HEK293 (cell line): ENCODE measurements around the gene MFAP3.

Experiments used
- CTCF ChIA-PET: fragments of 350-600 bp; formaldehyde crosslinking; extraction: SDS; loops from one replicate; lab custom pipeline; 2021; ENCODE audit warnings: antibody characterized with exemption; lab: Yijun Ruan, JAX
- POLR2A ChIA-PET: fragments of 300-600 bp; formaldehyde crosslinking; extraction: SDS; loops from one replicate; lab custom pipeline; 2020; ENCODE audit warnings: antibody characterized with exemption, inconsistent platforms; lab: Yijun Ruan, JAX
- H3K27ac ChIP-seq: fragments of 200-500 bp; sonication (Bioruptor generic); 2 replicates; pipeline ENCODE4 v1.5.1; 2014; ENCODE audit warnings: low read depth, low read length, control low read depth, inconsistent platforms; ENCODE audit errors: extremely low read depth
- H3K36me3 ChIP-seq, 2 experiments: fragments of 200-500 bp in 1 of 2; sonication (Bioruptor generic) in 1 of 2; 1 replicate in 1 of 2; 2 replicates in 1 of 2; pipeline ENCODE4 v1.5.1; 2014 to 2017; ENCODE audit warnings: inconsistent platforms in 2 of 2, low read length in 2 of 2; ENCODE audit not compliant: control insufficient read depth in 2 of 2, insufficient read depth in 1 of 2
- H3K4me1 ChIP-seq: fragments of 200-500 bp; sonication (Bioruptor generic); 2 replicates; pipeline ENCODE4 v1.5.1; 2014; ENCODE audit warnings: mild to moderate bottlenecking, low read length, inconsistent platforms; ENCODE audit not compliant: control insufficient read depth, insufficient read depth
- H3K4me3 ChIP-seq: 2 replicates; pipeline ENCODE4 v1.5.1; 2011; ENCODE audit warnings: low read depth, mild to moderate bottlenecking, control low read depth, low read length, moderate library complexity
- H3K9me3 ChIP-seq: fragments of 200-500 bp; sonication (Bioruptor generic); 2 replicates; pipeline ENCODE4 v1.5.1; 2014; ENCODE audit warnings: low read depth, low read length, inconsistent platforms; ENCODE audit not compliant: control insufficient read depth, insufficient read depth
- BCL11B ChIP-seq: fragments of 450-650 bp; formaldehyde crosslinking; IDR thresholded peaks from 2 replicates; pipeline ENCODE4 v1.5.1; 2016; ENCODE audit warnings: low read depth, missing biosample characterization, missing genetic modification characterization
- ZBTB1 ChIP-seq: fragments of 450-650 bp; formaldehyde crosslinking; IDR thresholded peaks from 2 replicates; pipeline ENCODE4 v1.5.1; 2016; ENCODE audit warnings: missing biosample characterization, missing genetic modification characterization
- ZBTB20 ChIP-seq: fragments of 450-650 bp; formaldehyde crosslinking; IDR thresholded peaks from 2 replicates; pipeline ENCODE4 v1.5.1; 2016; ENCODE audit warnings: missing biosample characterization, missing genetic modification characterization
- ZNF112 ChIP-seq: fragments of 450-650 bp; formaldehyde crosslinking; IDR thresholded peaks from 2 replicates; pipeline ENCODE4 v1.5.0; 2017; ENCODE audit warnings: missing biosample characterization, missing genetic modification characterization
- ZNF341 ChIP-seq: fragments of 450-650 bp; formaldehyde crosslinking; IDR thresholded peaks from 2 replicates; pipeline ENCODE4; 2016; ENCODE audit warnings: low read depth, missing biosample characterization, missing genetic modification characterization
- ZNF404 ChIP-seq: fragments of 450-650 bp; formaldehyde crosslinking; IDR thresholded peaks from 2 replicates; pipeline ENCODE4 v1.5.1; 2017; ENCODE audit warnings: missing biosample characterization, missing genetic modification characterization
- ZNF416 ChIP-seq: fragments of 450-650 bp; formaldehyde crosslinking; IDR thresholded peaks from 2 replicates; pipeline ENCODE4 v1.5.1; 2016; ENCODE audit warnings: missing biosample characterization, missing genetic modification characterization
- ZNF521 ChIP-seq: fragments of 450-650 bp; formaldehyde crosslinking; IDR thresholded peaks from 2 replicates; pipeline ENCODE4 v1.5.1; 2017; ENCODE audit warnings: missing biosample characterization, mild to moderate bottlenecking, missing genetic modification characterization
- ZNF585B ChIP-seq: fragments of 450-650 bp; formaldehyde crosslinking; IDR thresholded peaks from 2 replicates; pipeline ENCODE4 v1.5.1; 2016; ENCODE audit warnings: missing biosample characterization, missing genetic modification characterization
- ZNF626 ChIP-seq: fragments of 450-650 bp; sonication (Bioruptor Pico); formaldehyde crosslinking; IDR thresholded peaks from 2 replicates; pipeline ENCODE4 v1.5.1; 2018; ENCODE audit warnings: missing biosample characterization, missing genetic modification characterization, inconsistent platforms
- ZNF76 ChIP-seq: fragments of 450-650 bp; formaldehyde crosslinking; IDR thresholded peaks from 2 replicates; pipeline ENCODE4; 2016; ENCODE audit warnings: low read depth, missing biosample characterization, missing genetic modification characterization, borderline replicate concordance
- ZNF777 ChIP-seq: fragments of 450-650 bp; formaldehyde crosslinking; IDR thresholded peaks from 2 replicates; pipeline ENCODE4 v1.5.1; 2017; ENCODE audit warnings: missing biosample characterization, missing genetic modification characterization, borderline replicate concordance
- ZSCAN16 ChIP-seq: fragments of 450-650 bp; formaldehyde crosslinking; IDR thresholded peaks from 2 replicates; pipeline ENCODE4 v1.5.1; 2016; ENCODE audit warnings: missing biosample characterization, missing genetic modification characterization
- TF ChIP-seq, protein P1 (sequence below): fragments of 450-650 bp; formaldehyde crosslinking; IDR thresholded peaks from 2 replicates; pipeline ENCODE4 v1.5.1; 2016; ENCODE audit warnings: missing biosample characterization, missing genetic modification characterization, borderline replicate concordance
- TF ChIP-seq, protein P2 (sequence below): fragments of 450-650 bp; formaldehyde crosslinking; IDR thresholded peaks from 2 replicates; pipeline ENCODE4 v1.5.0; 2017; ENCODE audit warnings: missing biosample characterization, missing genetic modification characterization, borderline replicate concordance
- TF ChIP-seq, protein P3 (sequence below): fragments of 450-650 bp; formaldehyde crosslinking; IDR thresholded peaks from 2 replicates; pipeline ENCODE4 v1.5.1; 2017; ENCODE audit warnings: missing biosample characterization, missing genetic modification characterization
- TF ChIP-seq, protein P4 (sequence below): fragments of 450-650 bp; formaldehyde crosslinking; IDR thresholded peaks from 2 replicates; pipeline ENCODE4 v1.5.1; 2016; ENCODE audit warnings: missing biosample characterization, missing genetic modification characterization
- TF ChIP-seq, protein P5 (sequence below): fragments of 450-650 bp; formaldehyde crosslinking; IDR thresholded peaks from 2 replicates; pipeline ENCODE4 v1.5.1; 2017; ENCODE audit warnings: missing biosample characterization, missing genetic modification characterization
- TF ChIP-seq, protein P6 (sequence below): fragments of 450-650 bp; formaldehyde crosslinking; IDR thresholded peaks from 2 replicates; pipeline ENCODE4 v1.5.1; 2016; ENCODE audit warnings: missing biosample characterization, missing genetic modification characterization, borderline replicate concordance

The MFAP3 gene

DNA sequence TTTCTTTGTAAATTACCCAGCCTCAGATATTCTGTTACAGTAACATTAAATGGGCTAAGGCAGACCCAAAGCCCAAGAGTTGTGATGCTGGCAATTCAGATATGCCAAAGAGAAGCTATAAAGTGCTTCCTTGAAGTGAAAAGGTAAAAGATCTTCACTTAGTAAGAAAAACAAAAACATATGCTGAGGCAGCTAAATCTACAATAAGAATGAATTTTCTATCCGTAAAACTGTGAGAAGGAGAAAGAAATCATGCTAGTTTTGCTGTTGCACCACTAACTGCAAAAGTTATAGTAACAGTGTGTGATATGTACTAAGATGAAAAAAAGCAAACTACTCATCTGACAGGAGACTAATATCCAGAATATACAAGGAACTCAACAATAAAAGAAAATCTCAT lies 40.0 kb upstream of the MFAP3 start:
- Histone ChIP-seq H3K27ac (no peak overlapping the region), H3K36me3 (peaks cover 0 to 19% of the 10 kb centered on the region in 2 experiments; a peak in 2 of 3 replicates)
- CTCF ChIA-PET = no interaction called here
- TF ChIP-seq ZNF777 (tag by site-specific recombination) (no peak), ZBTB20 (tag by site-specific recombination) (no peak), ZNF76 (tag by site-specific recombination) (no peak), ZBTB1 (no peak), ZNF341 (no peak), BCL11B (no peak), ZNF585B (tag by site-specific recombination) (no peak), ZNF112 (tag by site-specific recombination) (no peak), ZSCAN16 (tag by site-specific recombination) (no peak), ZNF626 (no peak), ZNF521 (tag by site-specific recombination) (no peak), ZNF404 (tag by site-specific recombination) (no peak), ZNF416 (no peak)
- TF ChIP-seq, protein P1, sequence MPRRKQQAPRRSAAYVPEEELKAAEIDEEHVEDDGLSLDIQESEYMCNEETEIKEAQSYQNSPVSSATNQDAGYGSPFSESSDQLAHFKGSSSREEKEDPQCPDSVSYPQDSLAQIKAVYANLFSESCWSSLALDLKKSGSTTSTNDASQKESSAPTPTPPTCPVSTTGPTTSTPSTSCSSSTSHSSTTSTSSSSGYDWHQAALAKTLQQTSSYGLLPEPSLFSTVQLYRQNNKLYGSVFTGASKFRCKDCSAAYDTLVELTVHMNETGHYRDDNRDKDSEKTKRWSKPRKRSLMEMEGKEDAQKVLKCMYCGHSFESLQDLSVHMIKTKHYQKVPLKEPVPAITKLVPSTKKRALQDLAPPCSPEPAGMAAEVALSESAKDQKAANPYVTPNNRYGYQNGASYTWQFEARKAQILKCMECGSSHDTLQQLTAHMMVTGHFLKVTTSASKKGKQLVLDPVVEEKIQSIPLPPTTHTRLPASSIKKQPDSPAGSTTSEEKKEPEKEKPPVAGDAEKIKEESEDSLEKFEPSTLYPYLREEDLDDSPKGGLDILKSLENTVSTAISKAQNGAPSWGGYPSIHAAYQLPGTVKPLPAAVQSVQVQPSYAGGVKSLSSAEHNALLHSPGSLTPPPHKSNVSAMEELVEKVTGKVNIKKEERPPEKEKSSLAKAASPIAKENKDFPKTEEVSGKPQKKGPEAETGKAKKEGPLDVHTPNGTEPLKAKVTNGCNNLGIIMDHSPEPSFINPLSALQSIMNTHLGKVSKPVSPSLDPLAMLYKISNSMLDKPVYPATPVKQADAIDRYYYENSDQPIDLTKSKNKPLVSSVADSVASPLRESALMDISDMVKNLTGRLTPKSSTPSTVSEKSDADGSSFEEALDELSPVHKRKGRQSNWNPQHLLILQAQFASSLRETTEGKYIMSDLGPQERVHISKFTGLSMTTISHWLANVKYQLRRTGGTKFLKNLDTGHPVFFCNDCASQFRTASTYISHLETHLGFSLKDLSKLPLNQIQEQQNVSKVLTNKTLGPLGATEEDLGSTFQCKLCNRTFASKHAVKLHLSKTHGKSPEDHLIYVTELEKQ (tag by site-specific recombination) = no peak
- TF ChIP-seq, protein P2, sequence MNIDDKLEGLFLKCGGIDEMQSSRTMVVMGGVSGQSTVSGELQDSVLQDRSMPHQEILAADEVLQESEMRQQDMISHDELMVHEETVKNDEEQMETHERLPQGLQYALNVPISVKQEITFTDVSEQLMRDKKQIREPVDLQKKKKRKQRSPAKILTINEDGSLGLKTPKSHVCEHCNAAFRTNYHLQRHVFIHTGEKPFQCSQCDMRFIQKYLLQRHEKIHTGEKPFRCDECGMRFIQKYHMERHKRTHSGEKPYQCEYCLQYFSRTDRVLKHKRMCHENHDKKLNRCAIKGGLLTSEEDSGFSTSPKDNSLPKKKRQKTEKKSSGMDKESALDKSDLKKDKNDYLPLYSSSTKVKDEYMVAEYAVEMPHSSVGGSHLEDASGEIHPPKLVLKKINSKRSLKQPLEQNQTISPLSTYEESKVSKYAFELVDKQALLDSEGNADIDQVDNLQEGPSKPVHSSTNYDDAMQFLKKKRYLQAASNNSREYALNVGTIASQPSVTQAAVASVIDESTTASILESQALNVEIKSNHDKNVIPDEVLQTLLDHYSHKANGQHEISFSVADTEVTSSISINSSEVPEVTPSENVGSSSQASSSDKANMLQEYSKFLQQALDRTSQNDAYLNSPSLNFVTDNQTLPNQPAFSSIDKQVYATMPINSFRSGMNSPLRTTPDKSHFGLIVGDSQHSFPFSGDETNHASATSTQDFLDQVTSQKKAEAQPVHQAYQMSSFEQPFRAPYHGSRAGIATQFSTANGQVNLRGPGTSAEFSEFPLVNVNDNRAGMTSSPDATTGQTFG = no peak
- TF ChIP-seq, protein P3, sequence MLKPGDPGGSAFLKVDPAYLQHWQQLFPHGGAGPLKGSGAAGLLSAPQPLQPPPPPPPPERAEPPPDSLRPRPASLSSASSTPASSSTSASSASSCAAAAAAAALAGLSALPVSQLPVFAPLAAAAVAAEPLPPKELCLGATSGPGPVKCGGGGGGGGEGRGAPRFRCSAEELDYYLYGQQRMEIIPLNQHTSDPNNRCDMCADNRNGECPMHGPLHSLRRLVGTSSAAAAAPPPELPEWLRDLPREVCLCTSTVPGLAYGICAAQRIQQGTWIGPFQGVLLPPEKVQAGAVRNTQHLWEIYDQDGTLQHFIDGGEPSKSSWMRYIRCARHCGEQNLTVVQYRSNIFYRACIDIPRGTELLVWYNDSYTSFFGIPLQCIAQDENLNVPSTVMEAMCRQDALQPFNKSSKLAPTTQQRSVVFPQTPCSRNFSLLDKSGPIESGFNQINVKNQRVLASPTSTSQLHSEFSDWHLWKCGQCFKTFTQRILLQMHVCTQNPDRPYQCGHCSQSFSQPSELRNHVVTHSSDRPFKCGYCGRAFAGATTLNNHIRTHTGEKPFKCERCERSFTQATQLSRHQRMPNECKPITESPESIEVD (tag by site-specific recombination) = no peak
- TF ChIP-seq, protein P4, sequence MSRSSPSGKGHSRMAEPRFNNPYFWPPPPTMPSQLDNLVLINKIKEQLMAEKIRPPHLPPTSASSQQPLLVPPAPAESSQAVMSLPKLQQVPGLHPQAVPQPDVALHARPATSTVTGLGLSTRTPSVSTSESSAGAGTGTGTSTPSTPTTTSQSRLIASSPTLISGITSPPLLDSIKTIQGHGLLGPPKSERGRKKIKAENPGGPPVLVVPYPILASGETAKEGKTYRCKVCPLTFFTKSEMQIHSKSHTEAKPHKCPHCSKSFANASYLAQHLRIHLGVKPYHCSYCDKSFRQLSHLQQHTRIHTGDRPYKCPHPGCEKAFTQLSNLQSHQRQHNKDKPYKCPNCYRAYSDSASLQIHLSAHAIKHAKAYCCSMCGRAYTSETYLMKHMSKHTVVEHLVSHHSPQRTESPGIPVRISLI (tag by site-specific recombination) = no peak
- TF ChIP-seq, protein P5, sequence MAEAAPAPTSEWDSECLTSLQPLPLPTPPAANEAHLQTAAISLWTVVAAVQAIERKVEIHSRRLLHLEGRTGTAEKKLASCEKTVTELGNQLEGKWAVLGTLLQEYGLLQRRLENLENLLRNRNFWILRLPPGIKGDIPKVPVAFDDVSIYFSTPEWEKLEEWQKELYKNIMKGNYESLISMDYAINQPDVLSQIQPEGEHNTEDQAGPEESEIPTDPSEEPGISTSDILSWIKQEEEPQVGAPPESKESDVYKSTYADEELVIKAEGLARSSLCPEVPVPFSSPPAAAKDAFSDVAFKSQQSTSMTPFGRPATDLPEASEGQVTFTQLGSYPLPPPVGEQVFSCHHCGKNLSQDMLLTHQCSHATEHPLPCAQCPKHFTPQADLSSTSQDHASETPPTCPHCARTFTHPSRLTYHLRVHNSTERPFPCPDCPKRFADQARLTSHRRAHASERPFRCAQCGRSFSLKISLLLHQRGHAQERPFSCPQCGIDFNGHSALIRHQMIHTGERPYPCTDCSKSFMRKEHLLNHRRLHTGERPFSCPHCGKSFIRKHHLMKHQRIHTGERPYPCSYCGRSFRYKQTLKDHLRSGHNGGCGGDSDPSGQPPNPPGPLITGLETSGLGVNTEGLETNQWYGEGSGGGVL (tag by site-specific recombination) = no peak
- TF ChIP-seq, protein P6, sequence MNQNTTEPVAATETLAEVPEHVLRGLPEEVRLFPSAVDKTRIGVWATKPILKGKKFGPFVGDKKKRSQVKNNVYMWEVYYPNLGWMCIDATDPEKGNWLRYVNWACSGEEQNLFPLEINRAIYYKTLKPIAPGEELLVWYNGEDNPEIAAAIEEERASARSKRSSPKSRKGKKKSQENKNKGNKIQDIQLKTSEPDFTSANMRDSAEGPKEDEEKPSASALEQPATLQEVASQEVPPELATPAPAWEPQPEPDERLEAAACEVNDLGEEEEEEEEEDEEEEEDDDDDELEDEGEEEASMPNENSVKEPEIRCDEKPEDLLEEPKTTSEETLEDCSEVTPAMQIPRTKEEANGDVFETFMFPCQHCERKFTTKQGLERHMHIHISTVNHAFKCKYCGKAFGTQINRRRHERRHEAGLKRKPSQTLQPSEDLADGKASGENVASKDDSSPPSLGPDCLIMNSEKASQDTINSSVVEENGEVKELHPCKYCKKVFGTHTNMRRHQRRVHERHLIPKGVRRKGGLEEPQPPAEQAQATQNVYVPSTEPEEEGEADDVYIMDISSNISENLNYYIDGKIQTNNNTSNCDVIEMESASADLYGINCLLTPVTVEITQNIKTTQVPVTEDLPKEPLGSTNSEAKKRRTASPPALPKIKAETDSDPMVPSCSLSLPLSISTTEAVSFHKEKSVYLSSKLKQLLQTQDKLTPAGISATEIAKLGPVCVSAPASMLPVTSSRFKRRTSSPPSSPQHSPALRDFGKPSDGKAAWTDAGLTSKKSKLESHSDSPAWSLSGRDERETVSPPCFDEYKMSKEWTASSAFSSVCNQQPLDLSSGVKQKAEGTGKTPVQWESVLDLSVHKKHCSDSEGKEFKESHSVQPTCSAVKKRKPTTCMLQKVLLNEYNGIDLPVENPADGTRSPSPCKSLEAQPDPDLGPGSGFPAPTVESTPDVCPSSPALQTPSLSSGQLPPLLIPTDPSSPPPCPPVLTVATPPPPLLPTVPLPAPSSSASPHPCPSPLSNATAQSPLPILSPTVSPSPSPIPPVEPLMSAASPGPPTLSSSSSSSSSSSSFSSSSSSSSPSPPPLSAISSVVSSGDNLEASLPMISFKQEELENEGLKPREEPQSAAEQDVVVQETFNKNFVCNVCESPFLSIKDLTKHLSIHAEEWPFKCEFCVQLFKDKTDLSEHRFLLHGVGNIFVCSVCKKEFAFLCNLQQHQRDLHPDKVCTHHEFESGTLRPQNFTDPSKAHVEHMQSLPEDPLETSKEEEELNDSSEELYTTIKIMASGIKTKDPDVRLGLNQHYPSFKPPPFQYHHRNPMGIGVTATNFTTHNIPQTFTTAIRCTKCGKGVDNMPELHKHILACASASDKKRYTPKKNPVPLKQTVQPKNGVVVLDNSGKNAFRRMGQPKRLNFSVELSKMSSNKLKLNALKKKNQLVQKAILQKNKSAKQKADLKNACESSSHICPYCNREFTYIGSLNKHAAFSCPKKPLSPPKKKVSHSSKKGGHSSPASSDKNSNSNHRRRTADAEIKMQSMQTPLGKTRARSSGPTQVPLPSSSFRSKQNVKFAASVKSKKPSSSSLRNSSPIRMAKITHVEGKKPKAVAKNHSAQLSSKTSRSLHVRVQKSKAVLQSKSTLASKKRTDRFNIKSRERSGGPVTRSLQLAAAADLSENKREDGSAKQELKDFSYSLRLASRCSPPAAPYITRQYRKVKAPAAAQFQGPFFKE (tag by site-specific recombination) = no peak
- TF ChIP-seq, all 188 proteins: peak for 0
- H3K9me3 ChIP-seq = no peaks in the 10 kb centered on the region
- POLR2A ChIA-PET = no interaction called here
- H3K4me1 ChIP-seq = no peaks in the 10 kb centered on the region
- H3K4me3 ChIP-seq = no peak overlapping the region
